ENCODE measurements around the gene GRK1.

DNA sequence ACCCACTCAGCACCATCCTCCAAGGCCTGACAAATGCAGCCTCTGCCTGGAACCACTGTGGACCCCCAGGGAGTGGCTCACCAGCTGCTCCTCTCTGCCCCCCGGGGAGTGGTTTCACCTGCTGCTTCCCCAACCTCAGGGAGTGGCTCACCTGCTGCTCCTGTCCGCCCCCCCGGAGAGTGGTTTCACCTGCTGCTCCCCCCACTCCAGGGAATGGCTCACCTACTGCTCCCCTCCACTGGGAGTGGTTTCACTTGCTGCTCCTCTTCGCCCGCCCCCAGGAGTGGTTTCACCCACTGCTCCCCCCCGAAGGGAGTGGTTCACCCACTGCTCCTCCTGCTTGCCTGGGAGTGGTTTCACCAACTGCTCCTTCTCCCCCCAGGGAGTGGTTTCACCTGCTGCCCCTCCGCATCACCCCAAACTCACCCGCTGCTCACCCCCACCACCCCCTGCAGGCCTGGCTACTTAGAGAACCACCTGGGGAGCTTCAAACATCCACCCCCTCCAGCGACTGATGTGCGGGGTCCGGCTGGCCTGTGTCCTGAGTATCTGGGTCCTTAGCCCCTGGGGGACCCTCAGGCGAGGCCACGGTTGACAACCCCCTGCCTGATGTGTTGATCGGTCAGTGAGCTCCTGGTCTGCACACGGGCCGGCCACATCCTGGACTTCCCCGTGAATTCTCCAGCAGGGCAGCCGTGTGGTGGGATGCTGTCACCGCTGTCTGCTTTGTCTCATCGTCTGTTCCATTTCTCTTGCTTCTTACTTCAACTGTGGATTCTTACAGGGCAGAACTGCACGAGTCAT lies 77.4 kb downstream of the GRK1 start:
- TF ChIP-seq EP300 (IDR thresholded peaks at IDR 0.05; ENCODE audit: low read depth in 2 of 2, low read length in 2 of 2) (no peak), EP300 (CRISPR knock-in tag; IDR thresholded peaks at IDR 0.05; ENCODE audit: borderline replicate concordance) (no peak), NBN (conservative IDR thresholded peaks at IDR 0.05) (no peak)
- TF ChIP-seq, protein P1, sequence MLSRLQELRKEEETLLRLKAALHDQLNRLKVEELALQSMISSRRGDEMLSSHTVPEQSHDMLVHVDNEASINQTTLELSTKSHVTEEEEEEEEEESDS (CRISPR knock-in tag; IDR thresholded peaks at IDR 0.05; ENCODE audit: borderline replicate concordance) = no peak
- TF ChIP-seq, protein P2, sequence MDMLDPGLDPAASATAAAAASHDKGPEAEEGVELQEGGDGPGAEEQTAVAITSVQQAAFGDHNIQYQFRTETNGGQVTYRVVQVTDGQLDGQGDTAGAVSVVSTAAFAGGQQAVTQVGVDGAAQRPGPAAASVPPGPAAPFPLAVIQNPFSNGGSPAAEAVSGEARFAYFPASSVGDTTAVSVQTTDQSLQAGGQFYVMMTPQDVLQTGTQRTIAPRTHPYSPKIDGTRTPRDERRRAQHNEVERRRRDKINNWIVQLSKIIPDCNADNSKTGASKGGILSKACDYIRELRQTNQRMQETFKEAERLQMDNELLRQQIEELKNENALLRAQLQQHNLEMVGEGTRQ (IDR thresholded peaks at IDR 0.05; ENCODE audit: low read depth, low read length) = no peak
- TF ChIP-seq, protein P2 (CRISPR knock-in tag; IDR thresholded peaks at IDR 0.05; ENCODE audit: borderline replicate concordance) = no peak
- TF ChIP-seq, protein P3, sequence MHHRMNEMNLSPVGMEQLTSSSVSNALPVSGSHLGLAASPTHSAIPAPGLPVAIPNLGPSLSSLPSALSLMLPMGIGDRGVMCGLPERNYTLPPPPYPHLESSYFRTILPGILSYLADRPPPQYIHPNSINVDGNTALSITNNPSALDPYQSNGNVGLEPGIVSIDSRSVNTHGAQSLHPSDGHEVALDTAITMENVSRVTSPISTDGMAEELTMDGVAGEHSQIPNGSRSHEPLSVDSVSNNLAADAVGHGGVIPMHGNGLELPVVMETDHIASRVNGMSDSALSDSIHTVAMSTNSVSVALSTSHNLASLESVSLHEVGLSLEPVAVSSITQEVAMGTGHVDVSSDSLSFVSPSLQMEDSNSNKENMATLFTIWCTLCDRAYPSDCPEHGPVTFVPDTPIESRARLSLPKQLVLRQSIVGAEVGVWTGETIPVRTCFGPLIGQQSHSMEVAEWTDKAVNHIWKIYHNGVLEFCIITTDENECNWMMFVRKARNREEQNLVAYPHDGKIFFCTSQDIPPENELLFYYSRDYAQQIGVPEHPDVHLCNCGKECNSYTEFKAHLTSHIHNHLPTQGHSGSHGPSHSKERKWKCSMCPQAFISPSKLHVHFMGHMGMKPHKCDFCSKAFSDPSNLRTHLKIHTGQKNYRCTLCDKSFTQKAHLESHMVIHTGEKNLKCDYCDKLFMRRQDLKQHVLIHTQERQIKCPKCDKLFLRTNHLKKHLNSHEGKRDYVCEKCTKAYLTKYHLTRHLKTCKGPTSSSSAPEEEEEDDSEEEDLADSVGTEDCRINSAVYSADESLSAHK (CRISPR knock-in tag; IDR thresholded peaks at IDR 0.05; ENCODE audit: borderline replicate concordance) = no peak

All from HepG2 (cell line).